Activated CD4-positive, alpha-beta T cell treated with anti-CD3 and anti-CD28 coated beads, Interleukin-2, Interleukin-6, amounts not matched to agents 100 ng/mL and 50 ng/mL, durations not matched to agents 16 hours and 8 hours (primary cell): Measurements from ENCODE around the gene CSF2.
"Not testable (repeated sequence)": the region's sequence is repeated elsewhere in the genome, so short reads cannot be mapped to it uniquely, and the experiment has no call there.

Experiments used
- DNase-seq: peaks from one replicate; pipeline ENCODE4 v3.0.0-alpha.2; 2020

The CSF2 gene

DNA sequence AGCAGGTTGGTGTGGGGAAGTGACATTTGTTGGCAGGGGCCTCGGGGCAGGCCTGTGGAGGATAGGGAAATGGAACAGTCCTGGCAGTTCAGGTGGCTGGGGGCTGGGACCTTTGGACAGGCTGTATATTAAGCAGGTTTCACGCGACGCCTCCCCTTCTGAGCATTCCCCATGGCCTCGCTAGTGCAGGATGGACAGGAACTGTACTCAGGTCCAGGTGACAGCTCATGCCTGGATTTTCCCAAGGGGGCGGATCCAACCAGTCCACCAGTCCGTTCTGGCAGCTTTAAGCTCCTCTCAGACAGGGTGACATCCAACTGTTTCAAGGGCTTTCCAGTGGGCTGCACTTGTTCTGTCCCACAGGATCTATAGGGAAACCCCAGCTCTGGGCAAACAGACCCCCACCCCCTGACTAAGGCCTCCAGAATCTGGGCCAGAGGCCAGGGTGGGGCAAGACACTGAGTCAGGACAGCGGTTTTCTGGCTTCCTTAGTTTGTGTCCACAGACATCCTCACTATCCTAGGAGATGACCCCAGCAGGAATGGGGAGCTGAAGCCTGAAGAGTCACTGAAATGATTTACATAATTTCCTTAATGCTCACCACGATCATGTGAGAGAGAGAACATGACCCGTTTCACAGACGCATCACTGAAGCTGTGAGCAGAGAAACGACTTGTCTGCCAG lies 20.9 kb downstream of the CSF2 start:
- no peak for DNase-seq

DNA sequence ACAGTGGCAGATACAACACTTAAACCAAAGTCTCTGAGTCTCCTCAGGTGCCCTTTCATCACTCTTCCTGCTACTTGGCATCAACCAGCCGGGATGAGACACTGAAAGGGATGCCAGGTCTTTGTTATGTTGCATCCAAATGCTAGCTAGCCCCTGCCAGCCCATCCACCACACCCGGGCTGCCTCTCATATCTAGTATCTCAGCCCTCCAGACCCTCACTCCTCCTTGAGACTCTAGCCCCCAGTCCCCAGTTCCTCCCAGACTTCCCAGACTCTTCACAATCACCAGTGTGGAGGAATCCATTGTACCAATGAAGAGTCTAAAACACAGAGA lies 21.5 kb downstream of the CSF2 start:
- no peak for DNase-seq

DNA sequence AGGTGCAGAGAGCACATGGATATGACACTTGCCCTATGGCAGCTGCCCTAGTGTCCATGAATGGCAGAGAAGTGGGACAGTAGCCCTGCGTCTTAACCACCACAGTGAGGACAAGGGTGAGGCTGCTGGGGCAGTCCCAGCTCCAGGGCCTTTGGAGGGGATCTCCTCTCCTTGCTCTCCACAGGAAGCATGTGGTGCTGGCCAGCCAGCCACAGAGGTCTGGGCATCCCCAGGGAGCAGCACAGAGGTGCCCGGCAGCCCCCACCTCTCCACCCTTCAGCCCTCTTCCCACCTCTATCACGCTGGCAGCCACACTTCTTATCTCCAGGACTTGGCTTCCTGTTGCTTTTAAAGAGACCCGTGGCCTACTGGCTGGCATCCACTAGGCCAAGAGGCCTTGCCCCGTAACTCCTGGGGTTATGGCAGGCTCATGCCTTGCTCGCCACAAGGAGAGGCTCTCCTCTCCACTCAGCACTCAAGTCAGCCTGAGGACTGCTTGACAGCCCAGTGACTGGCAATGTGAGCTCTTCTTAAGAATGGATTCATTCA lies 21.9 kb downstream of the CSF2 start:
- DNase-seq: peak; percentile 14

DNA sequence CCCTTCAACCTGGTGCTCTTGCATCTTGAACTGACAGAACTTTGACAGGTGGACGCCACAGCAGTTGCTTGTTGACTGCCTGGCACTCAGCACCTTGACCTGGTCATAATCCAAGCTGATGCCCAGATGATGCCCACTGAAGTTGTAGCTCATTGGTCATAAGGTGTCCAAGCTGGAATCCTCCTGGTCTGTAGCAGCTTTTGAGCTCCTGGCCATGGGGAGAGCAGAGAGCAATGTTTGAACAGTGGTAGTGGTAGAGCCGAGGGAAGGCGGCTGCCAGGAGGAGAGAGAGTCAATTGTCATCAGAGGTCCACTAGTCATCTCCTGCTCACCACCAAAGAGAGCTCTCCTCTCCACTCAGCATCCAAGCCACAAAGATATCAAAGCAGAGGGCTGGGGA lies 23.3 kb downstream of the CSF2 start:
- peak; percentile 0 for DNase-seq

DNA sequence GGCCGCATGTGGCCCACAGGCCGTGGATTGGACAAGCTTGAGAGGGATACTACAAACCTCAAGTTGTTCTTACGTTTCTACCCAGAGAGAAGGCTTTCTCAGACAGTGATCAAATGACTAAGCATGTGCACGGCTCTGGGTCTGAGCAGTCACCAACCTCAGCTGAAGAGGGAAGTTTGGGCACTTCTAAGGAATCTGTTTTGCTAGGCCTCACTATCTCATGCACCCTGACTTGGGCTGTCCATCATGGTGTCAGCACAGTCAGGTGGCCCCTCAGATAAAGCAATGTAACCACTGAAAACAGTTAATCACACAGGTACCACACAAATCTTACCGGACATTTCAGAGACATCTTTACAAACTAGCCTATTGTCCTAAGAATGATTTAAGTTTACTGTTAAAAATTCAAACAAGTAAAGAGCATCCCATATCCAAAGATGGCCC lies 24.6 kb downstream of the CSF2 start:
- peak; percentile 79 for DNase-seq

DNA sequence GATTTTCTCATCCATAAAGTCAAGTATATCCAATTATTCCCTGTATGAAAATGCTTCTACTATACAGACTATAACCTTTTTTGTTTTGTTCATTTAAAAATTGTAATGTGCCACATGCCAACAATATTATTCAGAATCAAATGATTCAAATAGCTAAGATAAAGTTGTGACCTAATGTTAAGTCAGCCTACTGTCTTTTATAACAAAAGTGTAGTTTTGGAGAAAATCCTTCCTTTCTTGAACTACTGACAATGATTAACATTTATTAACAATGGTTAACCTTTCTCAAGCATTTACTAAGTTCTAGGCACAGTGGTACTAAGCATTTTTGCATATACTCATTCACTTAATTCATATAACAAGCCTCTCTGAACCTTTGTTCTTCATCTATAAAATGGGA lies 25.0 kb downstream of the CSF2 start:
- no peak for DNase-seq

DNA sequence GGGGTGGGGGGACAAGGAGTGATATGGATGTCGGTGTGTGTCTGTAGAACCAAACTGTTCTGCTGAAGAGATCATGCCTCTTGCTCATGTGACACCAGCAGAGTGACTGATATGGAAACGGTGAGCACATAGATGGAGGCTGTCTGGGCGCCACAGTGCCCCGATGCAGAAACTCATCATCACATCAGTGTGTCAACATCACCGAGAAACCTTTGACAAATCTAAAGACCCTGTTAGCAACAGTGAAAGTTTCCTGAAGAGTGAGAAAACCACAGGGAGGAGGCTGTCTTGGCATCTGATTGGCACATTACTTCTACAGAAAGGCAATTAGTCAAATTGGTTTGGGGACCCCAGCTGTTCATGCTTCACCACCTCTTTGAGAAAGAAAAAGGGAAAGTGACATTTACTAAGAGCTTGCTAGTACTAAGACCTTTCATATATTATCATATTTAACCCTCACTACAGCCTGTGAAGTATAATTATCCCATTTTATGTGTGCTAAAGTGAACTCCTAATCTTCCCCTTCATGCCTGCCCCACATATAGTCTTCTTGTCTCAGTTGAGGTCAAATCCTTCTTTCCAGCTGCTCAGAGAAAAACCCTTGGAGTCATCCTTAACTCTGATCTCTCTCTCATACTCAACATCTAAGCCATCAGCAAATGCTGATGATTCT lies 25.6 kb downstream of the CSF2 start:
- DNase-seq: peak; percentile 94

DNA sequence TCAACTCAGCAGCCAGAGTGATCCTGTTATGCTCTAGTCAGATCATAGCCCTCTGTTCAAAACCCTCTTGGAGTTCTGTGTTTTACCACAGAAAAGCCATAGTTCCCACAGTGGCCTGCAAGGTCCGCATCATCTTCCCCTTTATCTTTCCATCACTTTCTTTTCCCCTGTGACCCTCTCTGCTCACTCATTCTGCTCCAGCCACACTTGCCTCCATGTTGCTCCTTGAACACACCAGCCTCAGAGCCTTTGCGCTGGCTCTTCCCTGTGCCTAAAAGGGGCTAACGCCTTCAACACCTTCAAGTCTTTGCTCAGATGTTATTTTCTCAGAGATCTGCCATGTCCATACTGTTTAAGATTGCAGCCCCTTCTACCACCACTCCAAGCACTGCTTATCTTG lies 26.3 kb downstream of the CSF2 start:
- peak; percentile 44 for DNase-seq

DNA sequence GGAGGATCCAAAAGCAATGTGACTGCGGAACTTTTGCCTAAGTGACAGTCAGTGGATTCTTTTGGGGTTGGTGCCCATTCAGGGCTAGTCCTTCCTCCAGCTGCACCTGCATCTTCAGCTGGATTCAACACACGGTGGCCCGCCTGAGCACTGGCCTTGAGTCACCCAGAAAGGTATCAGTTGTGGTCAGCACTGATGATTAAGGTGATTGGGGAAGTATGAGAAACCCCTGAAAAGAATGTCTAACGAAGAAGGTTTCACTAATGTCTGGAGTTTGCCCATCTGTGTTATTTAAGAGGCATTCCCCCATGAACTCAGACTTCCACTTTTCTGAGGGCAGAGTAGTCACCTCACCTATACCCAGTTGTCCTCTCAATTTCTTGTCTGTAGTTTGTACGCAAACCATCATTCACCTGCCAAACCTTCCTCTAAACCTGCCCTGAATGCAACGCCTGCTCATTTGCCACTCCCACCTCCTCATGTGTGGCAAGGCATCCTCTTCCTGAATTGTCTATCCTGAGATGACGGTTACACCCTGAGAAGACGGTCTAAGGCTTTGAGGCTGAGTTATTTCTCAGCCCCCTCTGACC lies 27.2 kb downstream of the CSF2 start:
- DNase-seq: peak; percentile 62

DNA sequence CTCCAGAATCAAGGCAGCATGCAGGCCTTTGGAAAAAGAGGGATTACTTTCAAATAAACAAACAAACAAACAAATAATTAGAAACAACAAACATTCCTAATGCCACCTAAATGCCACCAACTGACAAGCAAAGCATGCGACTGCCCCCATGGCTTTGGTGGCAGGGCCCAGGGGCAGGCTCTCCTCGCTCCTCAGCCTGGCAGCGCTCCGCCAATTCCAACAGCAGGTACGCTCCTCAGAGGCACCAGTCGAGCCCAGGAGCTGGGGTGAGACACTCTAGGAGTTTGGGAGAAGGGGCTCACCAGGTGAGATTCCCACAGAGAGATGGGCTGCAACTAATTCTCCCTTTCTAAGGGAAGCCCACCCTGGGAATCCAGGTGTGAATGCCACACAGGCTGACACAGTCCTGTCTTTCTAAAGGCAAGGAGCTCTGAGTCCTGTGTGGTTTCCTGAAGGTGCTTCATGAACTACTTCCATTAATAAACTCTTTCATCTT lies 27.8 kb downstream of the CSF2 start:
- DNase-seq: no peak

DNA sequence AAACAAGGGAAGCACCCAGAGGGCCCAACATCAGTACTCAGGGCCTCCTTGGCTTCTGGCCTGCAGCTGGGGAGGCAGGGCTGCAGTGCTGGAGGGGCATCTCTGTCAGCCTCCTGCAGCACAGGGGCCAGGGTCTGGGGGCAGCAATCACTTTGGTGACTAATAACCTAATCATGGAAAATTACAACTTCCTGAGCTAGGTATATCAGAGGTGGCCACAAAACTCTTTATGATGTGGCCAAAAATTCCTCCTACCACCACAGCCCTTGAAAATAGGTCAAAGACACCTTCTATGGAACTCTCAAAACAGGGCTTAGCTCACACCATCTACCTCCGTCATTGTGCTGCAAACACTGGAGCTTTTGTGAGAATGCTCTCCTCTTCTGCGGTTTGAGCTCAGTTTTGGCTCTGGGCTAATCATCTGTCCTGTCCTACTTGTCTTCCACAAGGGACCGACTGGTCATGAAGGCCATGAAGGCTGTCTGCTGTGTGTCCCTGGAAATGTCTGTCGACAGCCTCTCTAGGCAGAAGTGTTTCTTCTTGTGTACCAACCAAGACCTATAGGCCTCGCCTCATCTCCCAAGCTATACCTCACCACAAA lies 28.6 kb downstream of the CSF2 start:
- DNase-seq: peak; percentile 69

DNA sequence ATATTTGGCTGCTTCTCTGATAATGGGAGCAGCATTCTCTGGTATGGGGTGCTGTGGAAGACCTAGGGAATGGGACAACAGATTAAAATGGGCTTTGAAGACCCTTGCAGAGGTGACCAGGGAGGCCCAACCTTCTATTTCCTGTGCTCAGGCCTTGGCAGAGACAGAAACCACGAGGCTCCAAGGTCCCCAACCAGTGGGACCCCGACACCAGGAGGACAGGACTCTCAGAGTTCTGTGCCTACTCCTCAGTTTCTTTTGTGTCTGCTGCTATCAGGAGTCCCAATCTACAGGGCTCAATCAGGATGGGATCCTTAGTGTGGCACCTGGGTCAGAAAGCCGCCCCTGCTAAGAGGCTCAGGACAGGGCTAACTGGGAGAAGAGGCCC lies 29.3 kb downstream of the CSF2 start:
- DNase-seq: no peak

DNA sequence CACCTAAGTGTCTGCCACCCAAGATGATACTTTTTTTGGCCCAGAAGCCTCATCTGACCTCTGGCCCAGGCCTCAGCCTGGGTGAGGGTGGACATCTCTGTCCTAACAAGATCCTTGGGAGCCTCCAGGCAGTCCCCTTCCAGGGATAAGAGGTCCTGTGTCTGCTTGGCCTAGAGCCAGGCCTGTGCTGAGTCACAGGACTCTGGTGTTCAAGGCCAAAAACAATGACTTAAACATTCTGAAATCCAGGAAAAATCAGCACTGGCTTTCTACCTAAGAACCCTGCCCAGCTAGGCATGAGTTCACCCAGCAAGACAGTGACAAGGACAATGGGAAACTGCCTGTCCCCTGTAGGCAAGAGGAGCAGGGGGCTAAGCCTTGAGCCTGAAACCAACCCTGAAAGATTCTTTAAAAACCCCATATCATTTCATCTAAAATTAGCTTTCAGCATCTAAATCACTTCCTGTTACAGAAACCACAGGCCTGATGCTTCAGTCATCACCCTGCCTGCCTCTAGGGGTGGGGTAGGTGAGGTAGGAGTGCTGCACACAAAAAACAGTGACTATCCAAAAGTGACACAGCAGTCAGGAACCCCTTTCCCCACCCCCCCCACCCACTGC lies 29.9 kb downstream of the CSF2 start:
- peak; percentile 91 for DNase-seq

DNA sequence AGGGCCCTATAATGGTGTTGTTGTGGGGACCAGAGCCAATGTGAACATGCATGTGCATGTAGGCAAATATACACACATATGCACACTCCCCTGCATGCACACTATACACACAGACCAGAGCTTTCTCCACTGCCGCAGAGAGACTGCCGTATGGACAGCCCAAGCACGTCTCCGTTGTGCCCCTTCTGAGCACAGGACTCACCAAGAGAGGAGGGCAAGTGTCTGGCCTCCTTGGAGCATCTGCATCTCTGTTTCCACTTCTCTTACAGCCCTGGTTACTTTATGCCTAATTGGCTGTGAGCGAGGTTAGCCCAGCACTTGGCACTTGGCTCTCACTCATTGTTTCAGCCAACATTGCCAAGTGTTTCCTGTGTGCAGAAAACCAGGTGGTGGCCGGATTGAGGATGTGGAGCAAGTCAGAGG lies 30.4 kb downstream of the CSF2 start:
- DNase-seq: peak; percentile 57

DNA sequence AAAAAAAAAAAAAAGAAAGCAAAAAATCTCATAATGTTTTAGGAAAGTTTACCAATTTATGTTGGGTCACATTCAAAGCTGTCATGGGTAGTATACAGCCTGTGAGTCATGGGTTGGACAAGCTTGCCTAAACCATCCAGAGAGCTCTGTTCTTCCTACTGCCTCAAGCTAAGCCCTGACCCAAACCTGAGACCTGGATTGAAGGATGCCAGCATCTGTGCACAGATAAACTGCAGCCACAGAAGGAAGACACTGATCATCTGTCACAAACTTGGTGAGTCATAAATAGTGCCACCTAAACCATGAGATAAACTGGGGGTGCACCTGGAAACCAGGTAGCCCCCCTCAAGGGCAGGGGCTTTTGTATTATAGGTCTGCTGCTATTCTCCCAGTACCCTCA lies 31.0 kb downstream of the CSF2 start:
- no peak for DNase-seq

DNA sequence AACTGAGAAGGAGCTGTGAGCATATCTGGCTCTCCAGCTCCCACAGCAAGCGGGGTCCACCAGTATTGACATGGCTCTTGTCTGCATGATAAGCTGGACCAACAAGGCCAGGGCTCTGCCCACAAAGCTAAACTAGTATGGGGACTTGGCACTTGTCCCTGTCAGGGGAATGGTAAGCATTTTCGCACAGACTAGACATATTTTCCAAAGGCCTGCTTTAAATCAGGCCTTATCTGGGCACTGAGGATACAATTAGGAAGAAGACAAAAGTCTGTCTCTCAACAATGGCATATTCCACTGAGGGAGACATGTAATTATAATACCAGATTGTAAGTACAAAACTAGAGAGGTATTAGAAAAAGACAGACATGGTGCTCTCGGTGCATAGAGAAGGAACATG lies 32.1 kb downstream of the CSF2 start:
- no peak for DNase-seq

DNA sequence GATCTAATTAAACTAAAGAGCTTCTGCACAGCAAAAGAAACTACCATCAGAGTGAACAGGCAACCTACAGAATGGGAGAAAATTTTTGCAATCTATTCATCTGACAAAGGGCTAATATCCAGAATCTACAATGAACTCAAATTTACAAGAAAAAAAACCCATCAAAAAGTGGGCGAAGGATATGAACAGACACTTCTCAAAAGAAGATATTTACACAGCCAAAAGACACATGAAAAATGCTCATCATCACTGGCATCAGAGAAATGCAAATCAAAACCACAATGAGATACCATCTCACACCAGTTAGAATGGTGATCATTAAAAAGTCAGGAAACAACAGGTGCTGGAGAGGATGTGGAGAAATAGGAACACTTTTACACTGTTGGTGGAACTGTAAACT lies 34.9 kb downstream of the CSF2 start:
- not testable (repeated sequence) for DNase-seq

DNA sequence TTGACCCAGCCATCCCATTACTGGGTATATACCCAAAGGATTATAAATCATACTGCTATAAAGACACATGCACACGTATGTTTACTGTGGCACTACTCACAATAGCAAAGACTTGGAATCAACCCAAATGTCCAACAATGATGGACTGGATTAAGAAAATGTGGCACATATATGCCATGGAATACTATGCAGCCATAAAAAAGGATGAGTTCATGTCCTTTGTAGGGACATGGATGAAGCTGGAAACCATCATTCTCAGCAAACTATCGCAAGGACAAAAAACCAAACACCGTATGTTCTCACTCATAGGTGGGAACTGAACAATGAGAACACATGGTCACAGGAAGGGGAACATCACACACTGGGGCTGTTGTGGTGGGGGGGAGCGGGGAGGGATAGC lies 35.4 kb downstream of the CSF2 start:
- not testable (repeated sequence) for DNase-seq

DNA sequence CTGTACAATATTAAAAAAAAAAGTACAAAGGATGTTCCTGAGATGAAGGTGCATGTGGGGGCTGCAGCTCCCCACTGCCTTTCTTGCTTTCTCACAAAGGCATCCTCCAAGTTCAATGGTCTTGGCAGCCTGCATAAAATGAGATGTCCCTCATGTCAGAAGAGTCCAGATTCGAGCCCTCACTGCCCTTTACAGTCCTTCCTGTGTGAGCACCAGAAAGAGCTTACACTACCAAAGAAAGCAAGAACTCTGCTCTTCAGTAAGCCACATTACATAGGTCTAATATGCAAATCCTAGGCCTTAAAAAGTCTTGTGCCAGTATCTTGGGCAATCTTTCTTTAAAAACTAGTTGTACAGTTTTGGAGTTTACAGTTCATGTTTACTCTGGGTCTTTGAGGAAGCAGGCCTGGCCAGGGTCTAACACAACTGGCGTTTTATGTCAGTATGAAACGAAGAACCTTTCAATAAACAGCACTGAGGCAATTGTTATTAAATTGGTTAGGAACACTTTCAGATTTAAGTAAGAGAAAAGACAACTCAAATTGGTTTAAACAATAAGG lies 36.0 kb downstream of the CSF2 start:
- no peak for DNase-seq

DNA sequence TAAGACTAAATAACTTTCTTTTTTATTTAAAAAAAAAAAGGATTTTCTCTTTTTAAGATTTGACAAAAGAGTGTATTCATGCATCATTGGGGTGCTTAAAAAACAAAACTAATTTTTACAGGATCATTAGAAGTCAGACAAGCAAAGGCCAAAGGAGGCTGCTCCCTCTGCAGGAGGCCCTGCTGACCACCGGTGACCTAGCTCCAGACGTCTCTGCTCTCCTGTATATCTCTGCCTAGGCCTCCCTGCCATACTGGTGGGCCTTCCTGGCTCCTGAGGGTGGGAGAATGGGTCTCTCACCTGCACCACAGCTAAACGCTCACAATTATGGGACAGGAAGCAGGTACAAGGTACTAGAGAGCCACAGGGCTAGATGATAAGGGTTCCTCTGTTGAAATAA lies 36.6 kb downstream of the CSF2 start:
- no peak for DNase-seq

DNA sequence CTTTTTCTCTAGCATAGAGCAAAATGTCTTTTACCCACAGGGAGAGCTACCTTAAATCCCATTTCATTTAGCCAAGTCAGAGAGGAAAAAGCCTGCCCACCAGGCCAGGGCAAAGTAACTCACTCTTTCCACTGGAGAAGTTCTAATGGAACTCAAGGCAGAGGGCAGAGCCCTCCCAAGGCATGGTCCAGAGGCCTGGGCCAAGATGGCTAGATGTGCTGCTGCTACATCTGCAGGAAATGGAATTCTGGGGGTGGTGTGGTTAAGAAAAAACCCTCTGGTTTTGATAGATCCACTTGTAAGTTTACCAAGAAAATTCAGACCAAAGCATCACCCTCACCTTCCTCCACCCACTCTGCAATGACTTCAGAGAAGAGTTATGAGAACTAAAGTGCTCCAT lies 37.3 kb downstream of the CSF2 start:
- peak; percentile 58 for DNase-seq

DNA sequence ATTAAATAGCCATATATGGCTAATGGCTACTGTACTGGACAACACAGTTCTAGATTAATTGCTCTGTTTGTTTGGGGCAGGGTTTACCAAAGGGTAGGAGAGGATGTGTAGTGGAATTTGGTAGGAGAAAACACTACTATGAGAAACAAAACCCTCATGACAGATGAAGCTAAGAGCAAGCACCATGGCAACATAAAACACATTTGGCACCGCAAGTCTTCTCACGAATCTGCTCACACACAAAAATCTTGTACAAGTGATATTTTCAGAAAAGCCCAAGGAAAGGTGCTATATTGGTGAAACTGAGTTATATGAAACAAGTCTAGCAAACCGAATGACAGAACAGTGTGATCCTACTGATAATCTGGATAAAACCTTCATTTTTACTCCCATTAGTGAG lies 38.5 kb downstream of the CSF2 start:
- no peak for DNase-seq
